Left lung (tissue), 10 donors: ENCODE measurements around the gene EGR4. TPM values are rescaled to one million over a fixed set of nuclear protein-coding genes. Genes with fewer than 3 reads are reported as not detected.

Experiments used
- ATAC-seq: fragments of 200-7000 bp; cut with Tn5 transposase; one replicate; pipeline ENCODE4 v1.9.1; 2020; ENCODE audit warnings: moderate library complexity
- DNase-seq, 4 donors: peaks; one replicate each; pipeline ENCODE4 v3.0.0-alpha.2; 2013 to 2020
- H3K27ac ChIP-seq, 2 donors: fragments of 200-600 bp; sonication (generic) in 1 of 2; one replicate each; pipeline versions ENCODE4 v1.5.0 to v1.8.0; 2020 to 2021
- H3K27me3 ChIP-seq, 2 donors: fragments of 200-600 bp; sonication (generic) in 1 of 2; one replicate each; pipeline versions ENCODE4 v1.5.0 to v1.8.0; 2020 to 2021
- H3K36me3 ChIP-seq, 2 donors: fragments of 200-600 bp; sonication (generic) in 1 of 2; one replicate each; pipeline versions ENCODE4 v1.5.0 to v1.8.0; 2020 to 2021
- H3K4me1 ChIP-seq, 2 donors: fragments of 200-600 bp; one replicate each; pipeline ENCODE4 v1.8.0; 2021
- H3K4me3 ChIP-seq, 2 donors: fragments of 200-600 bp; sonication (generic) in 1 of 2; one replicate each; pipeline versions ENCODE4 v1.5.0 to v1.8.0; 2020 to 2021; ENCODE audit warnings: mild to moderate bottlenecking in 1 of 2
- H3K9me3 ChIP-seq, 2 donors: fragments of 200-600 bp; sonication (generic) in 1 of 2; one replicate each; pipeline versions ENCODE4 v1.5.0 to v1.8.0; 2020 to 2021
- intact Hi-C, 2 donors: fragments of 100-400 bp; cut with DNase I; formaldehyde crosslinking; loops; one replicate each; pipeline versions ENCODE4 v1.11.2 to v1.14.2; 2022
- polyA plus RNA-seq, 6 donors: library from polyadenylated mRNA; unstranded; fragments of 120-200 nt; gene quantifications; one replicate each; pipeline ENCODE4 v1.2.1, GENCODE V29; 2013; ENCODE audit not compliant: insufficient read length in 6 of 6
- total RNA-seq, 2 donors: library from RNA; stranded (reverse); fragmentation: NEBNext Ultra II Directional; extraction: Animal tissue kit (Norgen Biotek cat#: 25700); gene quantifications; one replicate each; pipeline ENCODE4 v1.2.1, GENCODE V29; 2021
- TF ChIP-seq, protein P1 (sequence below), 2 donors: fragments of 200-600 bp; sonication (generic) in 1 of 2; IDR thresholded peaks; one replicate each; pipeline versions ENCODE4 v1.5.0 to v1.8.0; 2021; ENCODE audit warnings: antibody characterized with exemption in 2 of 2
- donor health status: DM: no; HTN: yes; CAD: no.
- donor health status: DM: no; HTN: no; CAD: no.

Gene EGR4
- total and polyA plus RNA-seq, 8 donors = 0.08 TPM; not detected in 7

DNA sequence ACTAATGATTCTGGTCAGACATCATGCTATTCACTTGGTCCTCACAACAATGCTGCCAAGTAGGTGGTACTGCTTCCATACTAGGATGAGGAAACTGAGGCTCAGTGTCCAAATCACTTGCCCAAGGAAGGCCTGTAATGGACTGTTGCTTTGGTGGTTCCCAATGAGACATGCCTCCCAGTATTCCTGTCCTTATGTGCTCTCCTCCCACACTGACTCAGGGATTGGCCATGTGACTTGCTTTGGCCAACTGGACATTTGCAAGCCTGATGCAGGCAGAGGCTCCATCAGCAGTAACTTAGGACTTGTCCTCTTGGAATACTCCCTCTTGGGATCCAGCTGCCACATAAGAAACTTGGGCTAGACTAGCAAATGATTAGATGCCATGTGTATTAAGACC, 12.1 kb downstream of the EGR4 start:
- H3K4me3 ChIP-seq = no peak overlapping the region
- H3K9me3 ChIP-seq = no peaks in the 10 kb centered on the region
- peaks cover 13 to 32% of the 10 kb centered on the region in 2 donors for H3K27me3 ChIP-seq
- intact Hi-C loops = no loop called here
- TF ChIP-seq, protein P1, sequence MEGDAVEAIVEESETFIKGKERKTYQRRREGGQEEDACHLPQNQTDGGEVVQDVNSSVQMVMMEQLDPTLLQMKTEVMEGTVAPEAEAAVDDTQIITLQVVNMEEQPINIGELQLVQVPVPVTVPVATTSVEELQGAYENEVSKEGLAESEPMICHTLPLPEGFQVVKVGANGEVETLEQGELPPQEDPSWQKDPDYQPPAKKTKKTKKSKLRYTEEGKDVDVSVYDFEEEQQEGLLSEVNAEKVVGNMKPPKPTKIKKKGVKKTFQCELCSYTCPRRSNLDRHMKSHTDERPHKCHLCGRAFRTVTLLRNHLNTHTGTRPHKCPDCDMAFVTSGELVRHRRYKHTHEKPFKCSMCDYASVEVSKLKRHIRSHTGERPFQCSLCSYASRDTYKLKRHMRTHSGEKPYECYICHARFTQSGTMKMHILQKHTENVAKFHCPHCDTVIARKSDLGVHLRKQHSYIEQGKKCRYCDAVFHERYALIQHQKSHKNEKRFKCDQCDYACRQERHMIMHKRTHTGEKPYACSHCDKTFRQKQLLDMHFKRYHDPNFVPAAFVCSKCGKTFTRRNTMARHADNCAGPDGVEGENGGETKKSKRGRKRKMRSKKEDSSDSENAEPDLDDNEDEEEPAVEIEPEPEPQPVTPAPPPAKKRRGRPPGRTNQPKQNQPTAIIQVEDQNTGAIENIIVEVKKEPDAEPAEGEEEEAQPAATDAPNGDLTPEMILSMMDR (IDR thresholded peaks at IDR 0.05) = no peak
- H3K4me1 ChIP-seq = peaks cover 5 to 21% of the 10 kb centered on the region in 2 donors
- H3K36me3 ChIP-seq = no peaks in the 10 kb centered on the region
- H3K27ac ChIP-seq = no peak overlapping the region
- ATAC-seq = no peak
- no peak for DNase-seq

DNA sequence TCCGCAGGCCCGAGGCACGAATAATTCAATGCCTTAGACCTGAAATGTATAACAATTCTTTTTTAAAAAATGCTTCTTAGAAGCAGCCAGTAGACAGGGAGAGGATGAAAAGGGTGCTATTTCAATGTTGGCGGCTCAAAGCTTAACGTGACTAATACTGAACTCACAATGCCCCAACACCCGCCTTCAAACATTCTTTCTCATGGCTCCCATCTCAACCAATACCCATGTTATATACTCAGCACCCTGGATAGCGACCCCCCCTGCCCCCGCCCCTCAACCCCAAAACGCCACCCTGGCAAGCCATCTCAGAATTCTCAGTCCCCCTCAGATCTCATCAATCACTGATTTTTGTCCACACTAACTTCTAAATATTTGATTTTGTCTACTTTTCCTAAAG, 13.5 kb downstream of the EGR4 start:
- DNase-seq (no peak), ATAC-seq (no peak)
- Histone ChIP-seq H3K36me3 (no peaks in the 10 kb centered on the region), H3K4me1 (peaks cover 5 to 17% of the 10 kb centered on the region in 2 donors), H3K4me3 (no peak overlapping the region), H3K27me3 (peaks cover 2 to 19% of the 10 kb centered on the region in 2 donors), H3K27ac (no peak overlapping the region), H3K9me3 (no peaks in the 10 kb centered on the region)
- TF ChIP-seq, protein P1 (IDR thresholded peaks at IDR 0.05) = no peak
- intact Hi-C loops = no loop called here

- Histone ChIP-seq H3K27ac (no peak overlapping the region), H3K4me1 (peaks cover 0 to 5% of the 10 kb centered on the region in 2 donors), H3K27me3 (peaks cover 20 to 40% of the 10 kb centered on the region in 2 donors), H3K36me3 (no peaks in the 10 kb centered on the region), H3K9me3 (no peaks in the 10 kb centered on the region), H3K4me3 (no peak overlapping the region)
- intact Hi-C loops = no loop called here
- no peak for ATAC-seq
- TF ChIP-seq, protein P1 (IDR thresholded peaks at IDR 0.05) = no peak
- DNase-seq = no peak
These were observed 21.1 kb downstream of the EGR4 start for GRCh38 chr2:73272270-73272669.

- Histone ChIP-seq H3K27me3 (peaks cover 20 to 60% of the 10 kb centered on the region in 2 donors), H3K36me3 (no peaks in the 10 kb centered on the region), H3K4me1 (peaks cover 0 to 5% of the 10 kb centered on the region in 2 donors), H3K4me3 (no peak overlapping the region), H3K27ac (no peak overlapping the region), H3K9me3 (no peaks in the 10 kb centered on the region)
- intact Hi-C loops = no loop called here
- TF ChIP-seq, protein P1 (IDR thresholded peaks at IDR 0.05) = no peak
- DNase-seq = no peak
- no peak for ATAC-seq
These were observed 23.5 kb downstream of the EGR4 start for GRCh38 chr2:73269686-73270465.

GRCh38 chr2:73268830-73269685, 24.3 kb downstream of the EGR4 start:
- H3K4me1 ChIP-seq = peaks cover 0 to 5% of the 10 kb centered on the region in 2 donors
- no peak overlapping the region for H3K27ac ChIP-seq
- DNase-seq (peak in 2 of 4 donors; percentile 21 to 83), ATAC-seq (peak; percentile 65)
- H3K4me3 ChIP-seq = peak overlapping the region in 1 of 2 donors; percentile 11
- H3K9me3 ChIP-seq = no peaks in the 10 kb centered on the region
- peaks cover 20 to 60% of the 10 kb centered on the region in 2 donors for H3K27me3 ChIP-seq
- intact Hi-C loops = no loop called here
- H3K36me3 ChIP-seq = no peaks in the 10 kb centered on the region
- TF ChIP-seq, protein P1 (IDR thresholded peaks at IDR 0.05) = no peak
